Ovary (tissue), 9 donors: ENCODE data around the gene TMEM167A. TPM values are rescaled to one million over a fixed set of nuclear protein-coding genes. Genes with fewer than 3 reads are reported as not detected.

ENCODE experiments used
- DNase-seq, 5 donors: peaks; one replicate each; pipeline ENCODE4 v3.0.0-alpha.2; 2019 to 2020
- H3K27ac ChIP-seq, 2 donors: fragments of 200-600 bp; one replicate each; pipeline versions ENCODE4 v1.5.1 to v1.8.0; 2019 to 2022
- H3K27me3 ChIP-seq: fragments of 200-600 bp; one replicate; pipeline ENCODE4 v1.8.0; 2022
- H3K36me3 ChIP-seq: fragments of 200-600 bp; sonication (generic); one replicate; pipeline ENCODE4 v1.5.1; 2019
- H3K4me1 ChIP-seq: one replicate; pipeline ENCODE4 v1.8.1; 2013; ENCODE audit warnings: mild to moderate bottlenecking, moderate library complexity; ENCODE audit not compliant: insufficient read depth
- H3K4me3 ChIP-seq: fragments of 200-600 bp; sonication (generic); one replicate; pipeline ENCODE4 v1.5.1; 2017
- H3K9me3 ChIP-seq, 2 donors: fragments of 200-600 bp in 1 of 2; sonication (generic) in 1 of 2; one replicate each; pipeline versions ENCODE4 v1.5.1 to v1.8.1; 2013 to 2019; ENCODE audit warnings: mild to moderate bottlenecking in 1 of 2, moderate library complexity in 1 of 2
- EP300 ChIP-seq: sonication (generic); formaldehyde crosslinking; IDR thresholded peaks from one replicate; pipeline ENCODE4 v1.6.1; 2017; ENCODE audit warnings: antibody characterized with exemption
- POLR2A ChIP-seq: fragments of 450-650 bp; IDR thresholded peaks from one replicate; pipeline ENCODE4 v1.6.1; 2017; ENCODE audit warnings: antibody characterized with exemption, mild to moderate bottlenecking, moderate library complexity
- WGBS, 3 donors: extraction: QIAGEN DNeasy Blood & Tissue Kit in 1 of 3; methylation state at CpG; one replicate each; pipeline versions ENCODE4 v1.1.5 to v1.1.7; 2013 to 2017; 5-methylcytosine and 5-hydroxymethylcytosine counted together
- intact Hi-C, 4 donors: fragments of 100-400 bp; cut with DNase I; formaldehyde crosslinking; loops; one replicate each; pipeline versions ENCODE4 v1.11.0 to v1.15.1; 2022 to 2023
- polyA plus RNA-seq, 2 donors: library from polyadenylated mRNA; stranded (reverse); fragments of 200-250 nt in 1 of 2; fragments of 350-450 nt in 1 of 2; fragmentation: Illumina TruSeq in 1 of 2; extraction: RNeasy Lipid Tissue Mini Kit (QIAGEN cat#74804) in 1 of 2; gene quantifications; one replicate each; pipeline ENCODE4 v1.2.3, GENCODE V29; 2013 to 2014
- total RNA-seq, 7 donors: library from RNA; depleted of rRNA in 2 of 7; stranded (reverse); fragments of >200 nt in 2 of 7; fragmentation: NEBNext Ultra II Directional in 3 of 7; extraction: Animal tissue kit (Norgen Biotek cat#: 25700) in 3 of 7; gene quantifications; one replicate each; pipeline versions ENCODE4 v1.1.0 to v1.2.4, GENCODE V29; 2016 to 2023
- TF ChIP-seq, protein P1 (sequence below), 3 donors: fragments of 450-650 bp in 2 of 3; fragments of 200-600 bp in 1 of 3; IDR thresholded peaks; one replicate each; pipeline versions ENCODE4 v1.5.1 to v1.8.0; 2016 to 2022; ENCODE audit warnings: antibody characterized with exemption in 3 of 3, mild to moderate bottlenecking in 1 of 3
- donor health status: DM: no; HTN: no; CAD: no; lungs with moderate emphysema.
- donor health status: DM: no; HTN: no; CAD: no.
- donor health status: Bipolar disorder and iron deficiency.
- donor health status: DM: yes; HTN: yes; CAD: no.
- donor health status: DM: no; HTN: no; CAD: no.
- donor health status: DM: yes; HTN: yes; CAD: no.

The TMEM167A gene
- total and polyA plus RNA-seq, 9 donors, result 17.8 to 49.2 (median 30.5) TPM

DNA sequence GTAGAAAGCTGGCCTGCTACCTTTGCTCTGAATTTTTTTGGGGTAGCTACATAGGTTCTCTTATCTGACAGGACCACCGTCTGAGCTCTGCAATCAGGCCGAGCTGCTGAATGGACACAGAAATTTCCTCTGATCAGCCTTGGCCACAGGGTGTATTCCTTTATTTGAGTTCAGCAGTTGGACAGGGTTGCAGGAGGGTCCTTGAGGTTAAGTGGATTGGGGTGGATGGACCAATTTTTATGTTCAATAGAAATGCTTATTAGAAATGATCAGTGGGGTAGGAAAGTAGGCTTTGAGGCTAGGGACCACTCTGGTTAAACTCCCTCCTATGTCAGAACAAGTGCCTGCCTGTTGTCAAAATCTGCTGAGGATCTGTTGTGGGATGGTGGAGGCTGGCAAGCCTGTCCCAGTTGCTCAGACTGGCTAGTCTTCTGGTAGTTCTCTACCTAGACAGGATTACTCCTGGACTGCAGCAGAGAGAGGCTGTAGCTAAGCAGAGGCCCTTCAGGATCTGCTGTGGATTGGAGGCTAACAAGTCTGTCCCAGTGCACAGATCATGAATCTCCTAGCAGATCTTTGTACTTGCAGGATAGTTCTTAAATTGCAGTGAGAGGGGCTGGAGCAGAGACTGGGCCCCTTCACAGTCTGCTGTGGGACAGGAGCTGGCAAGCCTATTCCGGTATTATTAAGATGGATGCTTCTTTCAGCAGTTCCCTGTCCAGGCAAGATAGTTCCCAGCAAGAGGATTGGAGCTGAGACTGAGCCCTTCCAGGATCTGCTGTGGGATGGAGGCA is 18.2 kb upstream of the TMEM167A start:
- 93 to 98% (median 97%) methylated on average over 3 of the region's 3 CpGs for WGBS, 3 donors
- H3K36me3 ChIP-seq, result no peaks in the 10 kb centered on the region
- intact Hi-C loops, result no loop called here

GRCh38 chr5:83093692-83094091 is 16.5 kb upstream of the TMEM167A start:
- Histone ChIP-seq H3K27ac (no peak overlapping the region), H3K9me3 (no peaks in the 10 kb centered on the region), H3K36me3 (no peaks in the 10 kb centered on the region), H3K4me3 (no peak overlapping the region), H3K27me3 (no peaks in the 10 kb centered on the region), H3K4me1 (no peaks in the 10 kb centered on the region)
- intact Hi-C loops, result no loop called here
- TF ChIP-seq, protein P1, sequence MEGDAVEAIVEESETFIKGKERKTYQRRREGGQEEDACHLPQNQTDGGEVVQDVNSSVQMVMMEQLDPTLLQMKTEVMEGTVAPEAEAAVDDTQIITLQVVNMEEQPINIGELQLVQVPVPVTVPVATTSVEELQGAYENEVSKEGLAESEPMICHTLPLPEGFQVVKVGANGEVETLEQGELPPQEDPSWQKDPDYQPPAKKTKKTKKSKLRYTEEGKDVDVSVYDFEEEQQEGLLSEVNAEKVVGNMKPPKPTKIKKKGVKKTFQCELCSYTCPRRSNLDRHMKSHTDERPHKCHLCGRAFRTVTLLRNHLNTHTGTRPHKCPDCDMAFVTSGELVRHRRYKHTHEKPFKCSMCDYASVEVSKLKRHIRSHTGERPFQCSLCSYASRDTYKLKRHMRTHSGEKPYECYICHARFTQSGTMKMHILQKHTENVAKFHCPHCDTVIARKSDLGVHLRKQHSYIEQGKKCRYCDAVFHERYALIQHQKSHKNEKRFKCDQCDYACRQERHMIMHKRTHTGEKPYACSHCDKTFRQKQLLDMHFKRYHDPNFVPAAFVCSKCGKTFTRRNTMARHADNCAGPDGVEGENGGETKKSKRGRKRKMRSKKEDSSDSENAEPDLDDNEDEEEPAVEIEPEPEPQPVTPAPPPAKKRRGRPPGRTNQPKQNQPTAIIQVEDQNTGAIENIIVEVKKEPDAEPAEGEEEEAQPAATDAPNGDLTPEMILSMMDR (IDR thresholded peaks at IDR 0.05), result no peak
- no peak for TF ChIP-seq POLR2A
- TF ChIP-seq EP300, result no peak
- DNase-seq, result no peak
- 94 to 99% (median 98%) methylated on average over 4 of the region's 4 CpGs for WGBS, 3 donors

More for the DNA sequence above, 18.2 kb upstream of the TMEM167A start:
- no peak overlapping the region for H3K27ac ChIP-seq
- H3K9me3 ChIP-seq, result no peaks in the 10 kb centered on the region
- H3K4me3 ChIP-seq, result no peak overlapping the region
- DNase-seq, result no peak
- no peaks in the 10 kb centered on the region for H3K4me1 ChIP-seq
- H3K27me3 ChIP-seq, result no peaks in the 10 kb centered on the region
- TF ChIP-seq EP300 (no peak), POLR2A (no peak)
- TF ChIP-seq, protein P1 (IDR thresholded peaks at IDR 0.05), result no peak

DNA sequence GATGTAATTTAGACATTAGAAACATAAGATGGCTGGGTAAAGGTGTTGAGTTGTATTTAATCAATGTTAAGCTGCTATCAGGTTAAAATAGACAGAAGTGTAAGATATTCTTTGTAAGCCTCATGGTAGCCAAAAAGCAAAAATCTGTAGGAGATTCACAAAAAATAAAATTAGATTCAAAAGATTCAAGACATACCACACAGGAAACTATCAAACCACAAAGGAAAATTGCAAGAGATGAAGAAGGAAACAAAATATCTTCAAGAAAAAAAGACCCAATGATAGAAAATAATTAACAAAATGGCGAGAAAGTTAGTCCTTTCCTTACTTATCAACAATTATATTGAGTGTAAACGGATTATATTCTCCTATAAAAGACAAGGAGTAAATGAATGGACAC is 15.4 kb upstream of the TMEM167A start:
- H3K27ac ChIP-seq, result no peak overlapping the region
- H3K36me3 ChIP-seq, result no peaks in the 10 kb centered on the region
- DNase-seq, result no peak
- no peaks in the 10 kb centered on the region for H3K9me3 ChIP-seq
- TF ChIP-seq, protein P1 (IDR thresholded peaks at IDR 0.05), result no peak
- TF ChIP-seq EP300, result no peak
- intact Hi-C loops, result no loop called here
- no peaks in the 10 kb centered on the region for H3K27me3 ChIP-seq
- H3K4me1 ChIP-seq, result no peaks in the 10 kb centered on the region
- 92 to 96% (median 92%) methylated on average over 2 of the region's 2 CpGs for WGBS, 3 donors
- no peak overlapping the region for H3K4me3 ChIP-seq

- H3K4me3 ChIP-seq, result no peak overlapping the region
- WGBS, 3 donors, result 86 to 91% (median 90%) methylated on average over 3 of the region's 3 CpGs
These were observed 13.0 kb upstream of the TMEM167A start for GRCh38 chr5:83090169-83090568.

More at GRCh38 chr5:83090169-83090568, 13.0 kb upstream of the TMEM167A start:
- no peak for DNase-seq
- Histone ChIP-seq H3K27ac (no peak overlapping the region), H3K36me3 (no peaks in the 10 kb centered on the region), H3K4me1 (no peaks in the 10 kb centered on the region), H3K9me3 (no peaks in the 10 kb centered on the region), H3K27me3 (no peaks in the 10 kb centered on the region)
- intact Hi-C loops, result no loop called here
- TF ChIP-seq, protein P1 (IDR thresholded peaks at IDR 0.05), result no peak
- no peak for TF ChIP-seq EP300
- TF ChIP-seq POLR2A, result no peak
